Measurements from ENCODE around the gene GTF3C4. TPM values are rescaled to one million over a fixed set of nuclear protein-coding genes. Genes with fewer than 3 reads are reported as not detected.

GTF3C4 gene
- total and polyA plus RNA-seq, 12 donors: 1.2 to 12.0 (median 9.8) TPM

DNA sequence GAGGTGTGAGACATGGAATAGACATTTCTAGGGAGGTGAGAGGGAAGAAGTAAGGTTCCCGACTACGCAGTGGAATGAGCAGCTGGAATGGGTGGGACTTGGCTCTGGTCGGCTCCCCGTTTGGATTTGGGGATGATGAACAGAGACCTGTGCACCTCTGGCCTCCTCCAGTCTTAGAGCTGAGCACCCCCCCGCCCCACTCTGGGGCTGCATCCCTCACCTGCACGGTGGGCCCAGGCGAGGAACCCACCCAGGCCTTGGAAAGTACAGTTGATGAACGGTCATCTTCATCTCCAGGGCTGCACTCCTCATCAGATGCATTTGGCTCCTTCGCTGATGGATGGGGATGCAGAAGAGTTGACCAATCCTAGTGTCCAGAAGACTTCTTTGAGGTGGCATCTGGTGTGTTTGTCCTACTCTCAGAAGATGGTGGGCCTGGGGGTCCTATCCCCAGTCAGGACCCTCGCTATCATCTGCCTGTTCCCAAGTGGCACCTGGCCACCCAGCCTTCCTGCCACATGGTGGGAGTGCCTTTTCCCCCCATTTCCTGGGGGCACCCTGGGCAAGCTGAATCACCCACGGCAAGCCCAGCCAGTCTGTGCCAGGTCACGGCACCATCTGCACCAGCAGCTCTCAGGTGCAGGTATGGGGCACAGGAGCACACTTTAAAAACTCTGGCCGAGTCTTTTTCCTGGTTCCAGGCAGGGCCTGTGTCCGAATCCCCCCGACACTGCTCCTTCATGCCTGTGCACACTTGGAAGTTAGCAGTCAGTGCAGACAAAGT lies 70.5 kb downstream of the GTF3C4 start:
- peaks cover 0 to 62% (median 44%) of the 10 kb centered on the region in 7 donors for H3K27me3 ChIP-seq
- H3K27ac ChIP-seq: no peak overlapping the region
- 91 to 93% methylated on average over 15 of the region's 15 CpGs for WGBS, 2 donors
- TF ChIP-seq CTCF (IDR thresholded peaks at IDR 0.05): no peak
- H3K36me3 ChIP-seq: no peaks in the 10 kb centered on the region
- intact Hi-C loops (cut with DNase I): no loop called here
- no peak overlapping the region for H3K4me3 ChIP-seq
- no peaks in the 10 kb centered on the region for H3K9me3 ChIP-seq
- ATAC-seq (no peak), DNase-seq (no peak)
- H3K4me1 ChIP-seq: peaks cover 0 to 12% (median 9%) of the 10 kb centered on the region in 9 donors

DNA sequence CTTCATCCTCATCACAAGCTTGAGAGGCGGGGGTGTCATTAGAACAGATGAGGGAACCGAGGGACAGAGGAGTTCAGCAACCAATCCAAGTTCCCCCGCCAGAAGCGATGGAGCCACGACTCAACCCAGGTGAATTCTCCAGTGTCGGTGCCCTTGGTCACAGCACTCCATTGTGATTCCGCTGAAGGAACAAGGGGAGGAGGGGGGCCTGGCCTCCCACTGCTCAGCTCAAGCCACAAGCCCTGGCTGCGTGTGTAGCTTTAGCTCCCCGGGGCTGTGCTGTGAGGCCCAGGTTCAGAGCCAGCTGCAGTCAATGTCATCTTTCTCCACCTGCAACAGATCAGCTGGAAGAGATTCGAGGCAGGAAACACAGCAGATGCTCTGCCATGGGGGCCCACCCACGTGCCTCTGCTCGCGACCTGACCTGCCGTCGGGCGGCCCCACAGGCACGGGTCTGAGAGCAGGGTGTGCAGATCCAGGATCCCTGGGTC lies 72.6 kb downstream of the GTF3C4 start:
- no peaks in the 10 kb centered on the region for H3K36me3 ChIP-seq
- TF ChIP-seq CTCF (IDR thresholded peaks at IDR 0.05): no peak
- H3K4me3 ChIP-seq: no peak overlapping the region
- intact Hi-C loops (cut with DNase I): no loop called here
- H3K27me3 ChIP-seq: peaks cover 0 to 63% (median 51%) of the 10 kb centered on the region in 7 donors
- WGBS, 2 donors: 46 to 47% methylated on average over 17 of the region's 17 CpGs
- no peak overlapping the region for H3K27ac ChIP-seq
- H3K9me3 ChIP-seq: no peaks in the 10 kb centered on the region
- DNase-seq (no peak), ATAC-seq (no peak)
- H3K4me1 ChIP-seq: peaks cover 0 to 12% (median 9%) of the 10 kb centered on the region in 9 donors

DNA sequence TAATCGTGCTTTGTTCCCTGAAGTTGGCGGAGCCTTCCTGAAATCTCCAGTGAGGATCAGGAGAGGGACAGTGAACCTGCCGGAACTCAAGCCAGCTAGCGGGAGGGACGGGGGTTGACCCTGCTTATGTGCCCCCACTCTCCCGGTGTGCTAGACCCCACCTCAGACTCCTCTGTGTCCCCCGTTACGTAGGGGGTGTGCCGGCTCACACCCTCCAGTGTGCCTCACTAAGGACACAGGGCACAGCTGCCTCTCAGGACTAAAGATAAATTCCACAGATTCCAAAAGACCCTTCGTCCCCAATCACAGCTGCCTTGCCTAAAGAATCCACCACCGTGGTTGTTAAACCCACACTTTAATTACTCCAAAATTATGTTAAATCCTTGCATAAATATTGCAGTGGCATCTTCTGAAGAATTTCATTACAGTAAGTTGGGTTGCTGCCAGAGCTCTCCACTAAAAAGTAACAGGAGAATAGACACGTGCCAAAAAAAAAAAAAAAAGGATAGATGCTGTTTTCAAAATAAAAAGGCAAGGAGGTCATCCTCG lies 73.7 kb downstream of the GTF3C4 start:
- Histone ChIP-seq H3K27me3 (peaks cover 0 to 63% (median 51%) of the 10 kb centered on the region in 7 donors), H3K36me3 (no peaks in the 10 kb centered on the region), H3K4me3 (no peak overlapping the region), H3K27ac (no peak overlapping the region), H3K4me1 (peaks cover 0 to 12% (median 9%) of the 10 kb centered on the region in 9 donors), H3K9me3 (no peaks in the 10 kb centered on the region)
- no peak for ATAC-seq
- intact Hi-C loops (cut with DNase I): no loop called here
- 30 to 36% methylated on average over 13 of the region's 13 CpGs for WGBS, 2 donors
- DNase-seq: no peak
- no peak for TF ChIP-seq CTCF (IDR thresholded peaks at IDR 0.05)

Other genes starting within 250 kb of the GTF3C4 start
- not detected for gene BARHL1, start 87.9 kb upstream of the GTF3C4 start, total RNA-seq
- gene BARHL1, start 87.9 kb upstream of the GTF3C4 start, polyA plus RNA-seq: not detected
- 1 to 10 TPM; 4.2 to 6.4 (median 5.1) TPM for gene DDX31, start 481 bp upstream of the GTF3C4 start, total RNA-seq
- gene DDX31, start 481 bp upstream of the GTF3C4 start, polyA plus RNA-seq: 1 to 10 TPM; 4.0 to 5.3 TPM
- 1 to 10 TPM in 1 of 10 donors, under 1 TPM in 4, not detected in 5; 0.15 to 1.0 (median 0.26) TPM for gene AK8, start 207.8 kb downstream of the GTF3C4 start, total RNA-seq
- gene AK8, start 207.8 kb downstream of the GTF3C4 start, polyA plus RNA-seq: under 1 TPM in 1 of 2 donors, not detected in 1; 0.09 TPM
- 10 to 100 TPM in 1 of 10 donors, 1 to 10 TPM in 9; 3.4 to 10.1 (median 5.7) TPM for gene SPACA9, start 208.4 kb downstream of the GTF3C4 start, total RNA-seq
- 1 to 10 TPM; 1.7 to 5.5 TPM for gene SPACA9, start 208.4 kb downstream of the GTF3C4 start, polyA plus RNA-seq